ENCODE data around the gene TCTN3.
"Not testable (repeated sequence)": the region's sequence is repeated elsewhere in the genome, so short reads cannot be mapped to it uniquely, and the experiment has no call there.

Gene TCTN3

GRCh38 chr10:95628786-95629185 lies 64.9 kb downstream of the TCTN3 start:
- no peak for DNase-seq

DNA sequence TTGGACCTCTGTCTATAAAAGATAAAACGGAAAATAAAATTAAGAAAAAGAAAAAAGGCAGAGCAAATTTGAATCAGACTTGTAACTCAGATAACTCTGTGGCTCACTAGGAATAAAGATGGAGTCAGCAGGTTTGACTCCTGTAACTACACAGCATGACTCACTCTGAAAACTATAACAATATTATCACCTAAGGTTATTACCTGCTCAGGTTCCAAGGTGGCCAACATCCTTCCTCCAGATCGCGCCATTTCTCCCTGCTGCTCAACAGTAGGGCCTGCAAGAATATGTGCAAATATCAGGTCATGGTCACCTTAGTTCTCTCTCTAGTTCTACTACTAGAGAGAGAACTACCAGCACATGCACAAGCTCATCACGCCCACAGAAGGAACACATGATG lies 67.2 kb downstream of the TCTN3 start:
- no peak for DNase-seq

GRCh38 chr10:95620415-95620814 lies 73.3 kb downstream of the TCTN3 start:
- not testable (repeated sequence) for DNase-seq

DNA sequence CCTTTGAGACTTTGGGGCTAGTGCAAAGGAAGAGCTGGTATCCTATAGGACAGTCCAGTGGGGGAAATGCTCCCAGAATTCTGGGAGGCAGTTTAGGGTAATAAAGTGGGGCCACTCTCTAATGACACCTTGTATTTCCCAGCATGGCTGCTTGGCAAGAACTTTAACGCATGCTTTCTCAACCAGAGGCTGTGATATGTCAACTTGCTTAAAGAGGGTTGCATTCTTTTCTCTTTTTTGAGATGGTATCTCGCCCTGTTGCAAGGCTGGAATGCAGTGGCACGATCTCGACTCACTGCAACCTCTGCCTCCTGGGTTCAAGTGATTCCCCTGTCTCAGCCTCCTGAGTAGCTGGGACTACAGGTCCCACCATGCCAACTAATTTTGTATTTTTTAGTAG lies 75.6 kb downstream of the TCTN3 start:
- no peak for DNase-seq

DNA sequence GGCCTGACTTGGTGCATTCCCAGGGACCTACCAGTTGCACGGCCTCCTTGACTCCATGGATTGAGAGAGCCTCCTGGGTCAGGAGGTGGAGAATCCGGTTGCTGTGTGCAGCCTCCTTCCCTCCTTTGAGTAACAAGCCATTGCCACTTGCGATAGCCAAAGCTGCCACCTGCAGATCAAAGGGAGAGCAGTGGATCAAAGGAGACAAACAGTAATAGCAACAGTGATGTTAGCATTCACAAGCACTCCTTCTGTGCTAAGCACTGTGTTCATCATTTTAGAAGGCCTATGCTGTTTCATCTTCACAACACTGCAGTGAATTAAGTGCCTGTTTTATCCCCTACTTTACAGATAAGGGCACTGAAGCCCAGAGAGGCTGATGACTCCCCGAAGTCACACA lies 77.3 kb downstream of the TCTN3 start:
- no peak for DNase-seq

Data from T-helper 1 cell (primary cell).